Measurements from ENCODE around the gene UBE3C. TPM values are rescaled to one million over a fixed set of nuclear protein-coding genes. Genes with fewer than 3 reads are reported as not detected.

Gene UBE3C
- total and polyA plus RNA-seq, 2 of the 13 experiments (the other 11 are each of a cell fraction or from before 2014, with no cell fraction given): 27.0 to 48.2 TPM

DNA sequence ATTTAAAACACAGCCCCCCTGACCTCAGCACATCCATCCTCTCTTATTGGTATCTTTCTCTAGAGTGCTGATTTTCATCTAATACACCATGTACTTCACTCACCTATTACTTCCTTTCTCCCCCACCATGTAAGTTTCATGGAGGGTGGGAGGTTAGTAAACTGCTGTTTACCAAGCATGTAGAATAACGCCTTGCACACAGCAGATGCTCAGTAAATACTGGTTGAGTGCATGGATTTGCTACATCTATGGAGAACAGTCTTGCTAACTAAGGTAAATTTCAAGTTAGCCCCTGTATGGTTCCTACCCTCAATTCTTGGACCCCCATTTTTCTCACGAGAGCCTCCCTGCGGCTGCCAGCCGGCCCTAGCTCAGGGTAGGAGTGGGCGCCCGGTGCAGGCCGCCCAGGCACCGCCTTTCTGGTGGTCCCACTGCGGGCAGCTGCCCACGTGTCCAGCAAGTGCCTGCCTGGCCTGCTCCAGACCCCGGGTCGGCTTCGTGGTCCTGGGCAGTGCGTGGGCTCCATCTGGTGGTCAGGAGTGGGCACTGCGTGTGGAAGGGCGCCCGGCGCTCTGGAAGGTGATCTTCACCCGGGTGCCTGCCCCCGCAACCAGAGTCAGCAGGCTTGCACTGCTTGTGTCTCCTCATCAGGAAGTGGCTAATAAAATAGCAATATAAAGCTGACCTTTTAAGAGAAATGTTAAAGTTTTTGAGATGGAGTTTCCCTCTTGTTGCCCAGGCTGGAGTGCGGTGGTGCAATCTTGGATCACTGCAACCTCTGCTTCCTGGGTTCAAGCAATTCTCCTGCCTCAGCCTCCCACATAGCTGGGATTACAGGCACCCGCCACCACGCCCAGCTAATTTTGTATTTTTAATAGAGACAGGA, 134.7 kb downstream of the UBE3C start (continued):
- TF ChIP-seq ZFP41 (CRISPR knock-in tag; IDR thresholded peaks at IDR 0.05; ENCODE audit: borderline replicate concordance) (no peak), NFIB (CRISPR knock-in tag; IDR thresholded peaks at IDR 0.05; ENCODE audit: borderline replicate concordance) (no peak), NFE2 (CRISPR knock-in tag; IDR thresholded peaks at IDR 0.05) (no peak), SALL1 (CRISPR knock-in tag; IDR thresholded peaks at IDR 0.05) (peak; percentile 84), NCOR1 (IDR thresholded peaks at IDR 0.05; ENCODE audit: borderline replicate concordance, low read length) (no peak), ZNF263 (CRISPR knock-in tag; IDR thresholded peaks at IDR 0.05) (no peak), ZBTB42 (CRISPR knock-in tag; IDR thresholded peaks at IDR 0.05) (no peak), PHF5A (CRISPR knock-in tag; IDR thresholded peaks at IDR 0.05; ENCODE audit: low read depth, unreplicated experiment) (no peak), GTF3A (CRISPR knock-in tag; conservative IDR thresholded peaks at IDR 0.05) (no peak), EEA1 (CRISPR knock-in tag; IDR thresholded peaks at IDR 0.05; ENCODE audit: borderline replicate concordance) (no peak; the same call in 1 of the 2 replicates), SRSF1 (optimal IDR thresholded peaks at IDR 0.05; ENCODE audit: low read depth, low read length) (no peak), ONECUT2 (CRISPR knock-in tag; IDR thresholded peaks at IDR 0.05) (no peak), GFI1 (CRISPR knock-in tag; IDR thresholded peaks at IDR 0.05; ENCODE audit: borderline replicate concordance) (no peak), ZNF83 (CRISPR knock-in tag; IDR thresholded peaks at IDR 0.05; ENCODE audit: borderline replicate concordance) (0 out of 2 replicates have a peak, but pooled peaks have one; percentile 43)
- TF ChIP-seq, protein P1, sequence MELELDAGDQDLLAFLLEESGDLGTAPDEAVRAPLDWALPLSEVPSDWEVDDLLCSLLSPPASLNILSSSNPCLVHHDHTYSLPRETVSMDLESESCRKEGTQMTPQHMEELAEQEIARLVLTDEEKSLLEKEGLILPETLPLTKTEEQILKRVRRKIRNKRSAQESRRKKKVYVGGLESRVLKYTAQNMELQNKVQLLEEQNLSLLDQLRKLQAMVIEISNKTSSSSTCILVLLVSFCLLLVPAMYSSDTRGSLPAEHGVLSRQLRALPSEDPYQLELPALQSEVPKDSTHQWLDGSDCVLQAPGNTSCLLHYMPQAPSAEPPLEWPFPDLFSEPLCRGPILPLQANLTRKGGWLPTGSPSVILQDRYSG (CRISPR knock-in tag; IDR thresholded peaks at IDR 0.05): no peak
- TF ChIP-seq, protein P2, sequence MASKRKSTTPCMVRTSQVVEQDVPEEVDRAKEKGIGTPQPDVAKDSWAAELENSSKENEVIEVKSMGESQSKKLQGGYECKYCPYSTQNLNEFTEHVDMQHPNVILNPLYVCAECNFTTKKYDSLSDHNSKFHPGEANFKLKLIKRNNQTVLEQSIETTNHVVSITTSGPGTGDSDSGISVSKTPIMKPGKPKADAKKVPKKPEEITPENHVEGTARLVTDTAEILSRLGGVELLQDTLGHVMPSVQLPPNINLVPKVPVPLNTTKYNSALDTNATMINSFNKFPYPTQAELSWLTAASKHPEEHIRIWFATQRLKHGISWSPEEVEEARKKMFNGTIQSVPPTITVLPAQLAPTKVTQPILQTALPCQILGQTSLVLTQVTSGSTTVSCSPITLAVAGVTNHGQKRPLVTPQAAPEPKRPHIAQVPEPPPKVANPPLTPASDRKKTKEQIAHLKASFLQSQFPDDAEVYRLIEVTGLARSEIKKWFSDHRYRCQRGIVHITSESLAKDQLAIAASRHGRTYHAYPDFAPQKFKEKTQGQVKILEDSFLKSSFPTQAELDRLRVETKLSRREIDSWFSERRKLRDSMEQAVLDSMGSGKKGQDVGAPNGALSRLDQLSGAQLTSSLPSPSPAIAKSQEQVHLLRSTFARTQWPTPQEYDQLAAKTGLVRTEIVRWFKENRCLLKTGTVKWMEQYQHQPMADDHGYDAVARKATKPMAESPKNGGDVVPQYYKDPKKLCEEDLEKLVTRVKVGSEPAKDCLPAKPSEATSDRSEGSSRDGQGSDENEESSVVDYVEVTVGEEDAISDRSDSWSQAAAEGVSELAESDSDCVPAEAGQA (IDR thresholded peaks at IDR 0.05; ENCODE audit: low read depth): no peak
- TF ChIP-seq, protein P2 (CRISPR knock-in tag; IDR thresholded peaks at IDR 0.05; ENCODE audit: borderline replicate concordance): no peak
- TF ChIP-seq, protein P3, sequence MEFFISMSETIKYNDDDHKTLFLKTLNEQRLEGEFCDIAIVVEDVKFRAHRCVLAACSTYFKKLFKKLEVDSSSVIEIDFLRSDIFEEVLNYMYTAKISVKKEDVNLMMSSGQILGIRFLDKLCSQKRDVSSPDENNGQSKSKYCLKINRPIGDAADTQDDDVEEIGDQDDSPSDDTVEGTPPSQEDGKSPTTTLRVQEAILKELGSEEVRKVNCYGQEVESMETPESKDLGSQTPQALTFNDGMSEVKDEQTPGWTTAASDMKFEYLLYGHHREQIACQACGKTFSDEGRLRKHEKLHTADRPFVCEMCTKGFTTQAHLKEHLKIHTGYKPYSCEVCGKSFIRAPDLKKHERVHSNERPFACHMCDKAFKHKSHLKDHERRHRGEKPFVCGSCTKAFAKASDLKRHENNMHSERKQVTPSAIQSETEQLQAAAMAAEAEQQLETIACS (CRISPR knock-in tag; IDR thresholded peaks at IDR 0.05): no peak
- TF ChIP-seq, protein P4, sequence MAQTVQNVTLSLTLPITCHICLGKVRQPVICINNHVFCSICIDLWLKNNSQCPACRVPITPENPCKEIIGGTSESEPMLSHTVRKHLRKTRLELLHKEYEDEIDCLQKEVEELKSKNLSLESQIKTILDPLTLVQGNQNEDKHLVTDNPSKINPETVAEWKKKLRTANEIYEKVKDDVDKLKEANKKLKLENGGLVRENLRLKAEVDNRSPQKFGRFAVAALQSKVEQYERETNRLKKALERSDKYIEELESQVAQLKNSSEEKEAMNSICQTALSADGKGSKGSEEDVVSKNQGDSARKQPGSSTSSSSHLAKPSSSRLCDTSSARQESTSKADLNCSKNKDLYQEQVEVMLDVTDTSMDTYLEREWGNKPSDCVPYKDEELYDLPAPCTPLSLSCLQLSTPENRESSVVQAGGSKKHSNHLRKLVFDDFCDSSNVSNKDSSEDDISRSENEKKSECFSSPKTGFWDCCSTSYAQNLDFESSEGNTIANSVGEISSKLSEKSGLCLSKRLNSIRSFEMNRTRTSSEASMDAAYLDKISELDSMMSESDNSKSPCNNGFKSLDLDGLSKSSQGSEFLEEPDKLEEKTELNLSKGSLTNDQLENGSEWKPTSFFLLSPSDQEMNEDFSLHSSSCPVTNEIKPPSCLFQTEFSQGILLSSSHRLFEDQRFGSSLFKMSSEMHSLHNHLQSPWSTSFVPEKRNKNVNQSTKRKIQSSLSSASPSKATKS (CRISPR knock-in tag; IDR thresholded peaks at IDR 0.05): no peak

Data from HepG2 (cell line).